ENCODE data around the gene SAMD4A. TPM values are rescaled to one million over a fixed set of nuclear protein-coding genes. Genes with fewer than 3 reads are reported as not detected.

The SAMD4A gene
- total and polyA plus RNA-seq, 2 experiments from 2014 or later: 7.2 to 33.0 TPM

DNA sequence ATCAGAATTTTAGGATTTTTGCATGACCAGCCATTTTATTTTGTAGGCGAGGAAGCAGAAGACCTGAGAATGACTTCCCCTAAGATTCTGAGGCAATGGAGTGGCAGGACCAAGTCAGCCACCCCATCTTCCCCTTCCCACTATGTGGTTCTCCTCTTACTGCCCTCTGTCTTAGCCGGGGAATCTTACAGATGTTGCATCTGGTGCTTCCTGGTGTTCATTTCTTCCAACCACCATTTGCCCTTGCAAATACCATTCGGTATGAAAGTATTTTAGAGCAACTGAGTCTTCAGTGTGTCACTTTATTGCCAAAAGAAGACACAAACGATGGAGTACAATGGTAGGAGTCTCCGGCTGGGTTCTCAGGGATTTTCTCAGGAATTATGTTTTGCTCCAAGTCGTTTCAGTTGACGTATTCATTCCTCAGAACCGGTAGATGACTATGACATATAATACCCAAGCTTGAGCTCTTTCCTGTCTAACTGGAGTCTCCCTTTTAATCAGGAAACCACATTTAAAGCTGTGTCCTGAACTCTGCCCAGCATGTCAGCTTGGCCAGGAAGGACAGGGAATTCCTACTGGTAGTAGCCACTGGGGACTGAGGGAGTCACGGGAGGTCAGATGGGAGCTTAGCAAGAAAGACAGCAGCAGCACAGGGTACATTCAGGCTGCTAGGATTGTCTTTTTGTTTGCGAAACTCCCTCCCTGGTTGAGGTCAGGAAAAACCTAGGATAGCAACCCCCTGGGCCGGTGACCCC, 87.0 kb downstream of the SAMD4A start:
- Histone ChIP-seq H3K79me2 (ENCODE audit: insufficient read depth) (peaks cover 83% of the 10 kb centered on the region), H3F3A (ENCODE audit: insufficient read depth) (peaks cover 54% of the 10 kb centered on the region), H3K27ac (peak overlapping the region; percentile 89), H4K20me1 (ENCODE audit: insufficient read depth) (no peaks in the 10 kb centered on the region), H3K27me3 (replicated peaks; ENCODE audit: insufficient read depth) (no peaks in the 10 kb centered on the region), H3K9me2 (ENCODE audit: insufficient read depth) (no peaks in the 10 kb centered on the region), H2AFZ (no peak overlapping the region), H3K9ac (peak overlapping the region; percentile 20), H3K4me2 (ENCODE audit: unreplicated experiment) (peak overlapping the region; percentile 46), H3K4me1 (ENCODE audit: insufficient read depth) (peaks cover 55% of the 10 kb centered on the region), H3K36me3 (ENCODE audit: low read depth) (no peaks in the 10 kb centered on the region), H3K9me3 (ENCODE audit: low read depth) (no peaks in the 10 kb centered on the region), H3K4me3 (no peak overlapping the region)
- peak; percentile 66 for DNase-seq
- TF ChIP-seq EZH2 (IDR thresholded peaks at IDR 0.05; ENCODE audit: insufficient read depth, poor library complexity, severe bottlenecking) (no peak), EZH2phosphoT487 (IDR thresholded peaks at IDR 0.05; ENCODE audit: insufficient read depth, low read depth) (no peak)
- in situ Hi-C loops (cut with MboI): no loop called here
- 49 to 50% methylated on average over 11 of the region's 11 CpGs for WGBS, 2 experiments (ENCODE audit: low coverage in 1 of 2, low lambda C conversion rate in 2 of 2, missing lambda C conversion rate in 2 of 2)

DNA sequence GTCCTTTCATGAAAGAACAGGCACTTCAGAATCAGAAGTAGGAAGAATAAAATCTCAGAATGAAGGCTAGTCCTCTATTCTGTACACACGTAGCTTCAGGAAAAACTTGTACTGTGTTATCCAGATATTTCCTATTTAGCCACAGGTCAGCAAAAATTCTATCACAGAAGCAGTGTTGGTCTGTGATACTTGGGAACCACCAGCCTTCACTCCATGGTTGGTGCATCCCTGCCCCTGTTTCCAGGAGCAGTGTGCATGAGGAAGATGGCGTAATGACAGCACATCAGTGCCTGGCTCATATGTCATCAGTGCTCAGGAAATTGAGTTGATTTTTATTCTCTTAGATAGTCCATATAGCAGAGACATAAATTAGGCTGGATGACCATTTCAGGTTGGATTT, 87.7 kb downstream of the SAMD4A start:
- peaks cover 53% of the 10 kb centered on the region for H3F3A ChIP-seq (ENCODE audit: insufficient read depth)
- no peaks in the 10 kb centered on the region for H3K27me3 ChIP-seq (replicated peaks; ENCODE audit: insufficient read depth)
- peak overlapping the region; percentile 46 for H3K4me2 ChIP-seq (ENCODE audit: unreplicated experiment)
- no peak for DNase-seq
- H3K4me3 ChIP-seq: no peak overlapping the region
- peaks cover 83% of the 10 kb centered on the region for H3K79me2 ChIP-seq (ENCODE audit: insufficient read depth)
- in situ Hi-C loops (cut with MboI): no loop called here
- no peaks in the 10 kb centered on the region for H3K9me3 ChIP-seq (ENCODE audit: low read depth)
- no peaks in the 10 kb centered on the region for H3K9me2 ChIP-seq (ENCODE audit: insufficient read depth)
- TF ChIP-seq EZH2phosphoT487 (IDR thresholded peaks at IDR 0.05; ENCODE audit: insufficient read depth, low read depth) (no peak), EZH2 (IDR thresholded peaks at IDR 0.05; ENCODE audit: insufficient read depth, poor library complexity, severe bottlenecking) (no peak)
- no peaks in the 10 kb centered on the region for H3K36me3 ChIP-seq (ENCODE audit: low read depth)
- peak overlapping the region; percentile 20 for H3K9ac ChIP-seq
- H3K27ac ChIP-seq: peak overlapping the region; percentile 89
- peaks cover 54% of the 10 kb centered on the region for H3K4me1 ChIP-seq (ENCODE audit: insufficient read depth)
- 91 to 92% methylated on average over 2 of the region's 2 CpGs for WGBS, 2 experiments (ENCODE audit: low coverage in 1 of 2, low lambda C conversion rate in 2 of 2, missing lambda C conversion rate in 2 of 2)
- no peaks in the 10 kb centered on the region for H4K20me1 ChIP-seq (ENCODE audit: insufficient read depth)
- no peak overlapping the region for H2AFZ ChIP-seq

GRCh38 chr14:54658836-54659235, 91.9 kb downstream of the SAMD4A start:
- Histone ChIP-seq H2AFZ (no peak overlapping the region), H3K4me3 (no peak overlapping the region), H3K36me3 (ENCODE audit: low read depth) (peaks cover 2% of the 10 kb centered on the region; the same call in 1 of the 2 replicates), H3K9me2 (ENCODE audit: insufficient read depth) (no peaks in the 10 kb centered on the region), H3K27ac (no peak overlapping the region), H4K20me1 (ENCODE audit: insufficient read depth) (0 out of 2 replicates have a peak, but pooled peaks cover 11% of the 10 kb centered on the region), H3K9me3 (ENCODE audit: low read depth) (no peaks in the 10 kb centered on the region), H3K79me2 (ENCODE audit: insufficient read depth) (peaks cover 98% of the 10 kb centered on the region), H3K4me1 (ENCODE audit: insufficient read depth) (peaks cover 14% of the 10 kb centered on the region), H3K4me2 (ENCODE audit: unreplicated experiment) (no peak overlapping the region), H3K27me3 (replicated peaks; ENCODE audit: insufficient read depth) (no peaks in the 10 kb centered on the region), H3K9ac (no peak overlapping the region), H3F3A (ENCODE audit: insufficient read depth) (peaks cover 18% of the 10 kb centered on the region)
- in situ Hi-C loops (cut with MboI): no loop called here
- 96 to 97% methylated on average over 3 of the region's 3 CpGs for WGBS, 2 experiments (ENCODE audit: low coverage in 1 of 2, low lambda C conversion rate in 2 of 2, missing lambda C conversion rate in 2 of 2)
- no peak for DNase-seq
- TF ChIP-seq EZH2 (IDR thresholded peaks at IDR 0.05; ENCODE audit: insufficient read depth, poor library complexity, severe bottlenecking) (no peak), EZH2phosphoT487 (IDR thresholded peaks at IDR 0.05; ENCODE audit: insufficient read depth, low read depth) (no peak)

GRCh38 chr14:54659365-54659764, 92.4 kb downstream of the SAMD4A start:
- H3K9me3 ChIP-seq (ENCODE audit: low read depth): no peaks in the 10 kb centered on the region
- H3K4me2 ChIP-seq (ENCODE audit: unreplicated experiment): no peak overlapping the region
- no peak overlapping the region for H3K4me3 ChIP-seq
- peaks cover 100% of the 10 kb centered on the region for H3K79me2 ChIP-seq (ENCODE audit: insufficient read depth)
- no peaks in the 10 kb centered on the region for H3K9me2 ChIP-seq (ENCODE audit: insufficient read depth)
- in situ Hi-C loops (cut with MboI): no loop called here
- TF ChIP-seq EZH2phosphoT487 (IDR thresholded peaks at IDR 0.05; ENCODE audit: insufficient read depth, low read depth) (no peak), EZH2 (IDR thresholded peaks at IDR 0.05; ENCODE audit: insufficient read depth, poor library complexity, severe bottlenecking) (no peak)
- peaks cover 13% of the 10 kb centered on the region for H3F3A ChIP-seq (ENCODE audit: insufficient read depth)
- 0 out of 2 replicates have a peak, but pooled peaks cover 11% of the 10 kb centered on the region for H4K20me1 ChIP-seq (ENCODE audit: insufficient read depth)
- peaks cover 9% of the 10 kb centered on the region for H3K4me1 ChIP-seq (ENCODE audit: insufficient read depth)
- DNase-seq: no peak
- H3K27me3 ChIP-seq (replicated peaks; ENCODE audit: insufficient read depth): no peaks in the 10 kb centered on the region
- H3K9ac ChIP-seq: no peak overlapping the region
- WGBS, 2 experiments (ENCODE audit: low coverage in 1 of 2, low lambda C conversion rate in 2 of 2, missing lambda C conversion rate in 2 of 2): 82% methylated on average over 6 of the region's 6 CpGs
- H3K27ac ChIP-seq: no peak overlapping the region
- no peak overlapping the region for H2AFZ ChIP-seq
- peaks cover 3% of the 10 kb centered on the region; the same call in 1 of the 2 replicates for H3K36me3 ChIP-seq (ENCODE audit: low read depth)
